HG03139 (cell line): Measurements from ENCODE around the gene PITRM1.
"Not testable (repeated sequence)": the region's sequence is repeated elsewhere in the genome, so short reads cannot be mapped to it uniquely, and the experiment has no call there.

ENCODE experiments used
- ATAC-seq: cut with Tn5 transposase; IDR thresholded peaks from one replicate; pipeline ENCODE4 v1.9.1; 2021; ENCODE audit not compliant: unreplicated experiment

Gene PITRM1

GRCh38 chr10:3172446-3173170 lies at the start of gene PITRM1:
PITRM1 (minus strand) TSS chr10:3172782; CDS start chr10:3172772, 10 bp downstream.
- peak; percentile 97 for ATAC-seq

- no peak for ATAC-seq
These were observed 49.5 kb upstream of the PITRM1 start for GRCh38 chr10:3222068-3222467.

GRCh38 chr10:3221601-3222000 lies 49.0 kb upstream of the PITRM1 start:
- ATAC-seq, result not testable (repeated sequence)

- no peak for ATAC-seq
These were observed 48.3 kb upstream of the PITRM1 start for GRCh38 chr10:3220853-3221252.

GRCh38 chr10:3219021-3219628 lies 46.5 kb upstream of the PITRM1 start:
- not testable (repeated sequence) for ATAC-seq

- no peak for ATAC-seq
These were observed 45.3 kb upstream of the PITRM1 start for GRCh38 chr10:3217853-3218252.

- ATAC-seq, result no peak
These were observed 44.7 kb upstream of the PITRM1 start for GRCh38 chr10:3217301-3217700.

GRCh38 chr10:3215153-3215775 lies 42.7 kb upstream of the PITRM1 start:
- ATAC-seq, result no peak

- ATAC-seq, result no peak
These were observed 41.4 kb upstream of the PITRM1 start for GRCh38 chr10:3213758-3214515.

GRCh38 chr10:3213208-3213607 lies 40.6 kb upstream of the PITRM1 start:
- no peak for ATAC-seq

GRCh38 chr10:3210251-3210877 lies 37.8 kb upstream of the PITRM1 start:
- no peak for ATAC-seq

GRCh38 chr10:3208481-3209406 lies 36.2 kb upstream of the PITRM1 start:
- no peak for ATAC-seq

- ATAC-seq, result no peak
These were observed 34.8 kb upstream of the PITRM1 start for GRCh38 chr10:3207351-3207750.

- ATAC-seq, result no peak
These were observed 34.1 kb upstream of the PITRM1 start for GRCh38 chr10:3206511-3207157.

- ATAC-seq, result no peak
These were observed 31.4 kb upstream of the PITRM1 start for GRCh38 chr10:3203972-3204371.

GRCh38 chr10:3203016-3203811 lies 30.6 kb upstream of the PITRM1 start:
- no peak for ATAC-seq

GRCh38 chr10:3201796-3202195 lies 29.2 kb upstream of the PITRM1 start:
- no peak for ATAC-seq

- no peak for ATAC-seq
These were observed 26.9 kb upstream of the PITRM1 start for GRCh38 chr10:3199488-3199887.

GRCh38 chr10:3198900-3199299 lies 26.3 kb upstream of the PITRM1 start:
- ATAC-seq, result no peak
